DMS 273 (cell line): Measurements from ENCODE around the gene ZNF417.

Experiments
- DNase-seq: peaks from one replicate; lab custom pipeline; 2025; ENCODE audit not compliant: unreplicated experiment; lab: John Stamatoyannopoulos, UW

ZNF417 gene

GRCh38 chr19:57916168-57916995 lies at the start of gene ZNF417:
ZNF417 (minus strand) TSS chr19:57916592; CDS start chr19:57916411, 181 bp downstream.
- peak; percentile 98 for DNase-seq

GRCh38 chr19:57964761-57965160 lies 48.4 kb upstream of the ZNF417 start:
- no peak for DNase-seq

- no peak for DNase-seq
Measured at GRCh38 chr19:57961785-57962184, 45.4 kb upstream of the ZNF417 start.

- DNase-seq: no peak
Measured at GRCh38 chr19:57954996-57955395, 38.6 kb upstream of the ZNF417 start.

- no peak for DNase-seq
Measured at GRCh38 chr19:57949702-57950101, 33.3 kb upstream of the ZNF417 start.

GRCh38 chr19:57949296-57949695 lies 32.9 kb upstream of the ZNF417 start:
- DNase-seq: no peak

- peak; percentile 99 for DNase-seq
Measured at GRCh38 chr19:57947419-57948134, 31.2 kb upstream of the ZNF417 start, which contains the start of gene ZNF256. ZNF256 (minus strand) TSS chr19:57947706; CDS start chr19:57947474, 232 bp downstream.

GRCh38 chr19:57947088-57947418 lies 30.7 kb upstream of the ZNF417 start:
- no peak for DNase-seq

- DNase-seq: no peak
Measured at GRCh38 chr19:57946316-57946715, 29.9 kb upstream of the ZNF417 start.

GRCh38 chr19:57941593-57941992 lies 25.2 kb upstream of the ZNF417 start:
- no peak for DNase-seq

- DNase-seq: no peak
Measured at GRCh38 chr19:57935731-57936130, 19.3 kb upstream of the ZNF417 start.

- peak; percentile 96 for DNase-seq
Measured at GRCh38 chr19:57934820-57935665, 18.7 kb upstream of the ZNF417 start, which contains the start of gene ZNF418. ZNF418 (minus strand) TSS chr19:57935402; CDS start chr19:57933822, 1,580 bp downstream.

GRCh38 chr19:57927587-57927986 lies 11.2 kb upstream of the ZNF417 start:
- no peak for DNase-seq

- no peak for DNase-seq
Measured at GRCh38 chr19:57914531-57914930, 1.9 kb downstream of the ZNF417 start.

- no peak for DNase-seq
Measured at GRCh38 chr19:57907394-57907793, 9.0 kb downstream of the ZNF417 start.

- DNase-seq: no peak
Measured at GRCh38 chr19:57905258-57905657, 11.1 kb downstream of the ZNF417 start.

GRCh38 chr19:57903618-57904184 lies 12.7 kb downstream of the ZNF417 start:
- no peak for DNase-seq

GRCh38 chr19:57900311-57900710 lies 16.1 kb downstream of the ZNF417 start:
- no peak for DNase-seq

GRCh38 chr19:57890706-57891105 lies 25.7 kb downstream of the ZNF417 start:
- peak; percentile 69 for DNase-seq

GRCh38 chr19:57888560-57889231 lies 27.7 kb downstream of the ZNF417 start, which contains the start of gene ZNF814:
ZNF814 (minus strand) TSS chr19:57889037; CDS start chr19:57888802, 235 bp downstream.
- DNase-seq: peak; percentile 98
